NCI-H526 treated with DMSO at 0.1 percent for 48 hours (cell line): ENCODE results near the gene SASH3.
"Not testable (repeated sequence)": the region's sequence is repeated elsewhere in the genome, so short reads cannot be mapped to it uniquely, and the experiment has no call there.

Source experiments
- DNase-seq: peaks from one replicate; lab custom pipeline; 2025; lab: John Stamatoyannopoulos, UW

SASH3 gene

DNA sequence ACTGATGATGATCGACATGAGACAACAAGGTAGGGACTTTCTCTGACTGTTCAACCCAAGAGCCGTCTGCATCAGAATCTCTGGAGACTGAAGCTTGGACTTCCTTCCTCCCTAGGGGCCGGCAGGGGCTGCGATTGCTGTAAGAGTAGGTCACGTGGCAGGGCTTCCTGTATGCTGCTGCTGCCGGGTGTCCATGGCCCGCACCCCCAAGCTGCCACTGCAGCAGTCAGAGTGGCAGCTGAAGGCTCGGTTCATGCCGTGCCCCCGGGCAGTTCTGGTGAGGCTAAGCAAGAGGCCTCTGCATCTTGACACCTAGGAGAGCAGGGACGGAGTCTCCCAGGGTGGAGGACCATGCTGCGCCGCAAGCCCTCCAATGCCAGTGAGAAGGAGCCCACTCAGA is at the start of gene SASH3:
TSS of gene SASH3 (plus strand) at position 203 of the 400 bp plus-strand sequence. CDS start at position 352, 149 bp downstream.
- no peak for DNase-seq

DNA sequence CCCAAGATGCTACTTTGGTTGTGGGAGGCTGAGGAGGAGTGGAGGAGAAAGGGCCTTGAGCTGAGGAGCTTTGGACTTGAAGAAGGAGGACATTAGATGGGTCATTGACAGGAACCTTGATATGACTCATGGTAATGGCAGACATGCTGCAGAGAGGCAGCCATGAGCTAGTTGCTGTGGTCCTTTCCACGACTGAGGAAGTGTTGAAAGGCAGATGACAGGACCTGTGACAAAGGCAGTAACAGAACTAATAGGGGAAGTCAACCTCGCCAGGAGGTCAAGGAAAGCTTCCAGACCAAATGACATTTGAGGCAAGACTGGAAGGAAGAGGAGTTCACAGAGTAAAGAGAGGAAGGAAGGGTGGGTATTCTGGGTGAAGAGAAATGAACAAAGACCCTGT is 48.5 kb upstream of the SASH3 start:
- DNase-seq: no peak

DNA sequence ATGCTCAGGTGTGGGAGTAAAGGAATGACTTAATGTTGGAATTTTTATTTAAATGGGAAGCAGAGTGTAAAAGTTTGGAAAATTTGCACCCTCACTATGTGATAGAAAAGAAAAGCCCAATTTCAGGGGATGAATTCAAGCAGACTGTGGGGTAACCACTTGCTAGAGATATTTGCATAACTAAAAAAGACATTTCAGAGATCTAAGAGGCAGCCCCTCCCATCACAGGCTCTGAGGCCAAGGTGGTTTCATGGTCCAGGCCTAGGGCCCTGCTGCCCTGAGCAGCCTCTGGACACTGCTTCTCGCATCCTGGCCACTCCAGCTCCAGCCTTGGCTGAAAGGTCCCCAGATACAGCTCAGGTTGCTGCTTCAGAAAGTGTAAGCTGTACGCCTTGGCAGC is 46.9 kb upstream of the SASH3 start:
- no peak for DNase-seq

DNA sequence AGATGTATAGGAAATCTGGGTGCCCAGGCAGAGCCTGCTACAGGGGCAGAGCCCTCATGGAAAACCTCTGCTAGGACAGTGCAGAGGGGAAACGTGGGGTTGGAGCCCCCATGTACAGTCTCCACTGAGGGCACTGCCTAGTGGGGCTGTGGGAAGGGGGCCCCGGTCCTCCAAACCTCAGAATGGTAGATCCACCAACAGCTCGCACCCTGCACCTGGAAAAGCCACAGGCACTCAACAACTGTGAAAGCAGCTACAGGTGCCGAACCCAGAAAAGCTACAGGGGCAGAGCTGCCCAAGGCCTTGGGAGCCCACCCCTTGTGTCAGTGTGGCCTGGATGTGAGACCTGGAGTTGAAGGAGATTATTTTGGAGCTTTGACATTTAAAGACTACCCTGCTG is 46.4 kb upstream of the SASH3 start:
- no peak for DNase-seq

DNA sequence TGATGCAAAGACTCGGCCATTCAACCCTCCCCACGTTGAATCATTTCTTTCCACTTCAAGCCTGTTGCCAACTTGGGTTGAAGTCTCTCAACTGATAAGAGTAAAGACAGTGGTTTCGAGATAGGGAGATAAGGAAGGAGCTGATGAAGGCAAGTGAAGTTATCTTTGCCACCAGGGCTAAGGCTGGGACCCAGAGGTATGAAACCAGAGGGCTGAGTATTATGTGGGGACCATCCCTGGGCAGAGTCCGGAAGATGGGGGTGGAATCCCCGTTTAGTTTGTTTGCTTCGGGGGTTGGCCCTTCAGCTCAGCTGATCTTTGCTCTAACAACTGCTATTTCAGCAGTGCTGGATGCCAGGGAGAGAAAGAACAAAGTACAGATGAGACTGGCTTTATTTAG is 43.3 kb upstream of the SASH3 start:
- no peak for DNase-seq

DNA sequence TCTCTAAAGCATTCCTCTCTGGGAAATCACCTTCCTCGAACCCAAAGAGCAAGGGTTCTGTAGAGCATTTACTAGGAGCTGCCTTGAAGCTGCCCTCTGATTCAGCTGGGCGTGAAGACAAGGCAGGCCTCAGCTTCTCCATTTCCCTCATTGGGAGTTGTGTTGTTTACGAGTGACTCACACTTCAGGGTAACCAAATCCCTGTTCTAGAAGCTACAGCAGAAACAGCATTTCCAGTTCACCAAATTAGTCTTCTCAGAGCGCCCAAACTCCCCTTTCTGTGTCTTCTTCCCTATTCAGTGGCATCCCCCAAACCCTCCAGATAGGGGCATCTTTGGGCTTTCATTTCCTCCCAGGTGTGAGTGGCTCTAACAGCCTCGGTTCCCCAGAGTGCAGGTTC is 41.8 kb upstream of the SASH3 start:
- no peak for DNase-seq

DNA sequence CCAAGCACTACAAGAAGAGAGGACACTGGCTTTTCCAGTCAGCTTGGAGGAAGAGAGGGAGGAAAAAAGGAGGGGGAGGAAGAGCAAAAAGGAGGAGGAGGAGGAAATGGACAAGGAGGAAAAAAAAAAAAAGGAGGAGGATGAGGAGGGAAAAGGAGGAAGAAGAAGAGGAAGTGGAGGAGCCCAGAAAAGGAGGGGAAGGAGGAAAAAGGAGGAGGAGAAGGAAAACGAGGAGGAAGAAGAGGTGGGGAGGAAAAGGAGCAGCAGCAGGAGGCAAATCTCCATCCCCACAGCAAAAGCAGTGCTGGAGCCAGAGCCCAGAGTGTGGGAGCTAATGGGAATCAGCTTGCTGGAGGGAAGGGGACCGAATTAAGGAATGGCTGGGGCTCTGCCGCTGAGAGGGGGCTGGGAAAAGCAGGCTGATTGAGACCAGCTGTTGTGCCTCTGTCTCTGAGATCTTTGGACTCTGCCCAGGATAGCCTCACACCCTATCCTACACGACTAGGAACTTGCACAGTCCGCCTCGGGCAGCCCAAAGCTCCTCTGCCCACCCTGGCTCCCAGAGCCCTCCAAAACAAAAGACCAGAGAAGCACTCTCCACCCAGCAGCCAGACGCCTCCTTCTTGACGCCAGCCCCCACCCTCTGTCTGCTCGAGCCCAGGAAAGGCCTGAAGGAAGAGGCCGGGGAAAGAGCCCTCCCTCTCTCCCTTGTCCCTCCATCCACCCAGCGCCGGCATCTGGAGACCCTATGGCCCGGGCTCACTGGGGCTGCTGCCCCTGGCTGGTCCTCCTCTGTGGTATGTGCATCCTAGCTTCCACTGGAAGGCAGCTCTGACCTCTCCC is 41.1 kb upstream of the SASH3 start, which contains the start of gene XPNPEP2:
TSS of gene XPNPEP2 (plus strand) at position 514 of the 843 bp plus-strand sequence. CDS start at position 749, 235 bp downstream.
- no peak for DNase-seq

DNA sequence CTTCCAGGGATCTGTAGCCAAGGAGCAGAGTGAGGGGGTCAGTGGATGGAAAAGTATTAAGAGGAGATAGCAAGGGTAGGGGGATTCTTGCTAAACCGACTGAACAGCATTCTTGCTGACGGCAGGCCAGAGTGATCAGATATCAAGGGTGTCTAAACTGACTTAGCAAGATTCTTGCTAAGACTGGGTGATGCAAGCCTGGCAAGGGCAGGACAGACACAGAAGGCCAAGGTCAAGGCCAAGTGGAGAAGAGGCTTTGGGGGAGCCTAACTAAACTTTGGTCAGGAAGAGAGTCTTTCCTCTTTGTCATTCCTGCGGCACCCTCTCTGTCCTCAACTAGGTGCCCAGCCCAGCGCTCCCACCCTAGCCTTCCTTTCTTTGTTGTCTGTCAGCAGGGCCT is 40.2 kb upstream of the SASH3 start:
- DNase-seq: no peak

DNA sequence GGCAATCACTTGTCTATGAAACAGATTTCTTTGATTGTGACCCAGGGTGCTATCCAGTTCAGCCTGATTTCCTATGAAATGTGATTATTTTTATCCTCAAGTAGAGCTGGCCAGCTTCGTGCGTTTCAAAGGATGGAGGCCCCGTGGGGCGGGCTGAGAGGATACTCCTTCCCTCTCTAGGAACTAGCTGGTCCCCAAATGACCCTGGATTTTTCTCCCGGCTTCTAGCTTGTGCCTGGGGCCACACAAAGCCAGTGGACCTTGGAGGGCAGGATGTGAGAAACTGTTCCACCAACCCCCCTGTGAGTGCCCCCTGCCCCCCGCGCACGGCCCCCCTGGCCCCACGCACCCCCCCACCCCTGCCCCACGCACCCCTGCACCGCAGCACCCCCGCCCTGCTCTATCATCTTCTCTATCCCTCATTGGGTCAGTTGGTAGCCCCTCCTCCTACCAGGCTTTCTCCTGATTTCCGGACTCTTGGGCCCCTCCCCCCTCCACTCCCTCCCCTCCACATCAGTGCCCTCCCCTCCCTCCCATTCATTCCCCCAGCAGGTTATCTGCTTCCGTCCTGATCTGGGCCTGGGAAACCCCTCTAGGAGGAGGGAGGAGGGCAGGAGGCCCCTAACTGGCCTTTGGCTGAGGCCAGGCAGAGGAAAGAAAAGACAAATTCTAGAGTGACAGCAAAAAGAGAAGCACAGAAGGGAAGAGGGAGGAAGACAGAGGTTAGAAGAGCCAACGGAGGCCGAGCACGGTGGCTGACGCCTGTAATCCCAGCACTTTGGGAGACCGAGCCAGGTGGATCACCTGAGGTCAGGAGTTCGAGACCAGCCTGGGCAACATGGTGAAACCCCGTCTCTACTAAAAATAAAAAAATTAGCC is 37.6 kb upstream of the SASH3 start:
- DNase-seq: no peak

DNA sequence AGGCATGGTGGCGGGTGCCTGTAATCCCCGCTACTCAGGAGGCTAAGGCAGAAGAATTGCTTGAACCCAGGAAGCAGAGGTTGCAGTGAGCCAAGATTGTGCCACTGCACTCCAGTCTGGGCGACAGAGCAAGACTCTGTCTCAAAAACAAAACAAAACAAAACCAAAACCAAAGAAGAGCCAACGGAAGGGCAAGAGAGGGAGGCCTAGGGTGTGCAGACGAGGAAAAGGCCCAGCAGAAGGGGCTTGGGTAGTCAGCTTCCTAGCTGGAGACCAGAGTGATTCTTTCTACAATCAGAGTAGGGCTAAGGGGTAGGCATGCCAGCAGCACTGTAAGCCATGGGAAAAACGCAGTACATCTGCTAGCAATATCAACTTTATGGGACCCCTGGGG is 37.0 kb upstream of the SASH3 start:
- not testable (repeated sequence) for DNase-seq

DNA sequence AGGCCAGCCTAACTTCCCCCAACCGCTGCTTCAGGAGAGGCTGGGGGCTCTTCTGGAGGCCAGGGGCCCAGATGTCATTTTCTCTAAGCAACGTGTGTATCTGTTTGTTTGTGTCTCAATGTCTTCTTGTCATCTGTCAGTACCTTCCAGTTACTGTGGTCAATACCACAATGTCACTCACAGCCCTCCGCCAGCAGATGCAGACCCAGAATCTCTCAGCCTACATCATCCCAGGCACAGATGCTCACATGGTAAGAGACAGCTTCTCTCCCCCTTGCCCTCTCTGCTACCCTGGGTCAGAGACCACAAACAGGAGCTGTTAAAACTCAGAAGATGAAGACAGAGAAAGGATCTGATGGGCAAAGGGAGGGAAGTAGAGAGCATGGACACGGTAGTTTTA is 35.9 kb upstream of the SASH3 start:
- DNase-seq: no peak

DNA sequence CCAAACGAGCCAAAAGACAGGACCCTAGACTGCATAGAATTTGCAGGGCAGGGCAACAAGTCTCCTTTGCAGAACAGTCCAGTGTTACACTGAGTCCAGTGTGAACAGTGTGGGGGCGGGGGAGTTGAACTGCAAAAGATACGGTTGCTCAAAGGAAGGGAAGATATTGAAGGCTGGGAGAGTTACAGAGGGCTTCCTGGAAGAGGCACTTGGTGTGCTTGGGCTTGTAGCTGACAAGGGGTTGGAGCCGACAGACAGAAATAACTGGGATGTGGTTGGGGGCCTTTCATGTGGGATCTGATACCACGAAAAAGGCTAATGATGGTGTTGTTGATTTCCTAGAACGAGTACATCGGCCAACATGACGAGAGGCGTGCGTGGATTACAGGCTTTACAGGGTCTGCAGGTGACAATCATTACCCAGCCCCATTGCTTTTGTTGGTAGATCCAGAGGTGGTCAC is 34.9 kb upstream of the SASH3 start:
- DNase-seq: no peak

DNA sequence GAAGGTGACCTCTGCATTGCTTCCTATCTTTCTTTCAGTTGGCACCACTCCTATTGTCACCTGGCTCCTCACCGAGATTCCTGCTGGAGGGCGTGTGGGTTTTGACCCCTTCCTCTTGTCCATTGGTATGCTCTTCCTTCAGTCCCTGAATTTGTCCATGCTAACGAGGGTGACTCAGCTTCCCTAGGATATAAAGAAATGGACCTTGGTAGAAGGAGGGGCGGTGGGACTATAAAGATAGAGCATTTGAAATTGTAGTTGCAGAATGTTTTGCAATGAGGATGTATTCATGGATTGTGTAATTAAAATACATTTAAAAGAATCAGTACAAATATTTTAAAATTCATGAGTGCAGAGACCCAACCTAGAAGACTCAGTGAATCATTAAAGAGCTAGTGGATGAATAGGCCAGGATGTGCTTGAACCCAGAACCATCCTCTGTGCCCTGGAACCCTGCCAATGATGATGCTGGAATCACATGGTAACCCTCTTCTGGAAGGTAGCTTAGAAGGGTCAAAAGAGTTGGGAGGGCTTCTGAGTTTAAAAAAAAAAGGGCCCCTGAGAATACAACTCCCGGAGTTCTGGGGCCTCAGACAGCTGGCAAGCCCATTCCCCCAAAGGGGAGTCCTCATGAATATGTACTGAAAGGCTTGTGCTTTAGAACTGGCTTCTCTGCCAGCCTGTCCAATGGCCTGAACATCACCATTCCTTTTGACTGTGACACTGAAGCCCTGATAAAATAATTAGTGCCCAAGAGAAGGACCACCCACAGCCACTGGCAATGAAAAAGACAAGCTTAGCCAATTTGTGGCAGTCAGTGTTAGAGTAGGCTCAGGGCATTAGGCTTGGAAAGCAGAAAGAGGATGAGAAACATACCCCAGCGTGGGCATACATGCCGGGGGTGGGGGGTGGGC is 32.9 kb upstream of the SASH3 start:
- DNase-seq: no peak

DNA sequence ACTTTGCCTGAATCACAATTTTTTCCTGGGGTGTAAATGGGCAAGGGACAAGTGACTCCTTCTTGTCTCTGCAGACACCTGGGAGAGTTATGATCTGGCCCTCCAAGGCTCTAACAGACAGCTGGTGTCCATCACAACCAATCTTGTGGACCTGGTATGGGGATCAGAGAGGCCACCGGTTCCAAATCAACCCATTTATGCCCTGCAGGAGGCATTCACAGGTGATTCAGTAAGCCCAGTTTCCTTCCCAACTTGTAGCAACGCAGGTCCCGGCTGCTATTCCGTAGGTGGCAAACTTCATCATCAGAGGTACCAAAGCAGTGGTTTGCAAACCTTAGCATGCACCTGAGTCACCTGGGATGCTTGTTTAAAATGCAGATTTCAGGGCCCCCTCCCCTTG is 32.2 kb upstream of the SASH3 start:
- no peak for DNase-seq

DNA sequence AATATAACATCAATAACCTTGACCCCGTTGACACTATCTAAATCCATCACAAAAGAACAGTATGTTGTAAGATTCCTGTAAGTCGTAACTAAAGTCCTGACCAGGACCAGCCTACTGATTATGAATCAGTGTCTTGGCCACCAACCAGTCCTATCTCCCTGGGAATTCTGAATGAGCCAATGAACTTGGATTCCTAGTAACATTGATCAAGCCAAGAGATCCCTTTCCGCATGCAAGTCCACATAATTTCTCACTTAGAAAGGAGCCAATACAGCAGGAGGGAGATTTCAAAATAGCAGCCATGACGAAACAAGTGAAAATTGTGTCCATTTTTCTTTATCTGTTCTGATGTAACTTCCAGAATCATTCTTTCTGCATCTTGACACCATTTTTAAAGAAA is 31.4 kb upstream of the SASH3 start:
- DNase-seq: no peak

DNA sequence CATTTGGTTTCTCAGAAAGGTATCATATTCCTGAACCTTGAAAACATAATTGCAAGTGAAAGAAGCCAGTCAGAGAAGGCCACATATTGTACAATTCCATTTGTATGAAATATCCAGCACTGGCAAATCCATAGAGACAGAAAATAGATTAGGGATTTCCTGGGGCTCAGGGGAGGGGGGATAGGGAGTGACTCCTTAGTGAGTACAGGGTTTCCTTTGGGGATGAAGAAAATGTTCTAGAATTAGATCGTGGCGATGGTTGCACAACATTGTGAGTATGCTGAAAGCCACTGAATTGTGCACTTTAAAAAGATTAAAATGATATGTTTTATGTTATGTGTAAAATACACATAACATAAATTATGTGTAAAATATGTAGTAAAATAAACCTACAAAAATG is 30.7 kb upstream of the SASH3 start:
- no peak for DNase-seq

DNA sequence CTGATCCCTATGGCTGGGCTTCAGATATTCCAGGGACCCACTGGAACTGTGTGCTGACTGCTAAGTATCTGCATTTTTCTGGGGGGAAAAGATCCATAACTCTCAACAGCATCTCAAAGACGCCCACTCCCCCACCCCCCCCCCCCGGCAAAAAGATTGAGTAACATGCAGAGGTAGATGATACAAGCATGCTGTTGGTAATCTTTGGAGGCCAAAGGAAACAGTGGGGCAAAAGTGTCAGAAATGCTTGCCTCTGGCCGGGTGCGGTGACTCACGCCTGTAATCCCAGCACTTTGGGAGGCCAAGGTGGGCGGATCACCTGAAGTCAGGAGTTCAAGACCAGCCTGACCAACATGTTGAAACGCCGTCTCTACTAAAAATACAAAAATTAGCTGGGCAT is 28.8 kb upstream of the SASH3 start:
- DNase-seq: no peak

DNA sequence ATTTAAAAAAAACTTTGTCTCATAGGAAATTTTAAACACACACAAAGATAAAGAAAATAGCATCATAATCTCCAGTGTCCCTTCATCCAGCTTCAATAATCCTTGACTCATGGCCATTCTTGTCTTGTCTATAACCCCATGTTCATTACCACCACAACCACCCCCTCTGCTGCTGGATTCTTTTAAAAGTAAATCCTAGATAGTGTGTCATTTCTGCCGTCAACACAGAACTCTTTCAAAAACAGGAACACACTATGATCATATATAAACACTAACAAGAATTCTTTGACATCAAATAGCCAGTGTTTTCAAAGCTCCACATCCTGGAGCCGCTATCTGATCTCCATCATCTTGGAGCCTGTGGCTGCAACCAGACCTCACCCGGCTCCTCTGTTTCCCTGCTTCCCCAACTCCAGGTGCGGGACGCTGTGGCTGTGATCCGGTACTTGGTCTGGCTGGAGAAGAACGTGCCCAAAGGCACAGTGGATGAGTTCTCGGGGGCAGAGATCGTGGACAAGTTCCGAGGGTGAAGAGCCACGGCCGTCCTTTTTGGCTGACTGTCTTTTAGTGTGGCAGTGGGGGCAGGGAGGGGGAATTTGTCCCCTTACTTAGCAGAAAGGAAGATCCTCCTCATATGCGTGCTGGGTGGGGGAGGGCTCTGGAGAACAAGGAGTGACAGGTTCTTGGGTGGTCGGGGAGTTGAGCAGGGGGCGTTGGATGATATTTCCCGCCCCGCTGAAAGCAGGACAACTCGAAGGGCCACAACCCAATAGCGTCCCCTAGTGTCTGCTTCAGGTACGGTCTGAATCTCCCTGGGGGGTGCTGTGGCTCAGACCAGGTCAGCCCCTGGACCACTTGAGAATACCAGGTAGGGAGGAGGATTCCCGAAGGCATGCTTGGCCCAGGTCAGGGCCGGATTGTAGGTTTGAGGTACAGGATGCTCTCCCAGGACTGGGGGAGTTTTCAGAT is 25.4 kb upstream of the SASH3 start:
- no peak for DNase-seq

DNA sequence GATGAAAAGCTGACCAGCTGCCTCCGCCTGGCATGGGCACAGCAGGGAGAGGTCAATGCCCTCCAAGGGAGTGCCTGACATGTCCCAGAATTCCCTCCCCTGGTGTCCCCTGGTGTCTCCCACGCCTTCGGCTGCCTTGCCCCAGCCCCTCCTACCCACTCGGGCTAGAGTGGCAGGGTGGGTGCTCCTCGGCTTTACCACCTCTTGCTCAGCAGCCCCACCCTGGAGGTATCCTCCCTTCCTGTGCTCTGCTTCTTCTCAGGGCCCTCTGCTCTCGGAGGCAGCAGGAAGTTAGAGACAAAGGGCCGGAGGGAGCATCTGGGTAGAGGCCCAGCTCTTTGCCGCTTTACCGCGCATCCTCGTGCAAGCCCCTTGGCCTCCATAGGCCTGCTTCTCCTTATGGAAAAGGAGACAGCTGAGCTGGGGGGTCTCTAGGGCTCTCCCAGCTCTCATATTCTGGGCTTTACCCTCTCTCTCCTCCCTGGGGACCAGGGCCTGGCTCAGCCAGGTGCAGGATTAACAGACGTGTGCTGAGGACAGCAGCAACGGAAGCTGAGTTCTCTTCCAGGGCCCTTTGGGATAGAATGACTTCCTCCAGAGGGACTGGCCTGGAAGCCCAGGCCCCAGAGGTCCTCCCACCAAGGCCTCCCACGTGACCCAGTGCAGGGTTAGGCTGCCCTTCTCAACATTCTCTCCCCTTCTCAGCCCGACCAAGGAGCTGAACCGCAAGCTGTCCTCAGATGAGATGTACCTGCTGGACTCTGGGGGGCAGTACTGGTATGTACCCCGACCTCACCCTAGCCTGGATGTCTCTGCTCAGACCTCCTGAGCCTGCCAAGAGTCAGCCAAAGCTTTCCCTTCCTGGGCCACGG is 23.7 kb upstream of the SASH3 start:
- no peak for DNase-seq

DNA sequence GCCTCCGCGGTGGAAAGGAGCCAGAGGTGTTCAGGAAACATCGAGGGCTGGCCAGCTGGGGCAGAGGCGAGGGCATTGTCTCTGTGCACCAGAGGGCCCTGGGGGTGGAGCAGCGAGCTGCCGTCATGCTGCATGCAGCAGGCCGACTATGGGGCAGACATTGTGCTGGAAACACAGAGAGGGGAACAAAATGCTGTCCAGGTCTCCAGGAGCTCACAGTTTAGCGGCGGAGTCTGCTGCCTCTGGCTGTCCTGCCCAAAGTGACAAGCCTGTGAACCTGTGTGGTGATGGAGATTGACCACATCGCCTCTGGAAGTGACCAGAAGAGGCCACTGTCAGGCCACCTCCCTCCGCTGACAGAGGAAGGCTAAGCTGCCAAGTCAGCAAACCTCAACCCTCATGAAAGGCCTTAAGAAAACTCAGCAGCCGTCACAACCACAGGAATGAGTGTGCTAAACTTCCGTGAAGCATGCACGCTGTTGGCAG is 20.1 kb upstream of the SASH3 start:
- no peak for DNase-seq
